IMR-90 (cell line): Measurements from ENCODE around the gene RABEP2.

ENCODE experiments used
- BHLHE40 ChIP-seq: fragments of 150-350 bp; IDR thresholded peaks from 2 replicates; pipeline ENCODE4 v1.6.1; 2016; ENCODE audit warnings: mild to moderate bottlenecking, low read depth, low read length
- CEBPB ChIP-seq: IDR thresholded peaks from 2 replicates; pipeline ENCODE4 v1.6.1; 2012; ENCODE audit warnings: low read depth, low read length, improper control_type of control experiment
- CHD1 ChIP-seq: IDR thresholded peaks from 2 replicates; pipeline ENCODE4 v1.6.1; 2012; ENCODE audit warnings: low read depth, low read length, improper control_type of control experiment
- FOS ChIP-seq: fragments of 150-350 bp; IDR thresholded peaks from 2 replicates; pipeline ENCODE4 v1.6.1; 2016; ENCODE audit warnings: low read depth, low read length
- MAFK ChIP-seq: IDR thresholded peaks from 2 replicates; pipeline ENCODE4 v1.6.1; 2012; ENCODE audit warnings: low read depth, low read length, improper control_type of control experiment
- MXI1 ChIP-seq: IDR thresholded peaks from 2 replicates; pipeline ENCODE4 v1.6.1; 2012; ENCODE audit warnings: low read depth, mild to moderate bottlenecking, low read length, moderate library complexity, borderline replicate concordance
- POLR2A ChIP-seq: IDR thresholded peaks from 2 replicates; pipeline ENCODE4 v1.6.1; 2012; ENCODE audit warnings: mild to moderate bottlenecking, low read depth, low read length
- RAD21 ChIP-seq: IDR thresholded peaks from 2 replicates; pipeline ENCODE4 v1.6.1; 2012; ENCODE audit warnings: low read length, improper control_type of control experiment
- RCOR1 ChIP-seq: IDR thresholded peaks from 2 replicates; pipeline ENCODE4 v1.6.1; 2012; ENCODE audit warnings: mild to moderate bottlenecking, low read length, improper control_type of control experiment; ENCODE audit not compliant: insufficient replicate concordance
- SMC3 ChIP-seq: fragments of 150-350 bp; IDR thresholded peaks from 2 replicates; pipeline ENCODE4 v1.6.1; 2016; ENCODE audit warnings: low read depth, mild to moderate bottlenecking, antibody characterized with exemption, low read length, moderate library complexity
- TF ChIP-seq, protein P1 (sequence below): conservative IDR thresholded peaks from 2 replicates; pipeline ENCODE4 v1.5.1; 2012; ENCODE audit warnings: mild to moderate bottlenecking, low read depth, low read length, improper control_type of control experiment
- TF ChIP-seq, protein P2 (sequence below): fragments of 150-350 bp; IDR thresholded peaks from 2 replicates; pipeline ENCODE4 v1.6.1; 2016; ENCODE audit warnings: low read depth, mild to moderate bottlenecking, low read length, moderate library complexity, borderline replicate concordance
- TF ChIP-seq, protein P3 (sequence below): fragments of 150-350 bp; IDR thresholded peaks from 2 replicates; pipeline ENCODE4 v1.6.1; 2017; ENCODE audit warnings: mild to moderate bottlenecking, antibody characterized with exemption, low read length, low read depth

DNA sequence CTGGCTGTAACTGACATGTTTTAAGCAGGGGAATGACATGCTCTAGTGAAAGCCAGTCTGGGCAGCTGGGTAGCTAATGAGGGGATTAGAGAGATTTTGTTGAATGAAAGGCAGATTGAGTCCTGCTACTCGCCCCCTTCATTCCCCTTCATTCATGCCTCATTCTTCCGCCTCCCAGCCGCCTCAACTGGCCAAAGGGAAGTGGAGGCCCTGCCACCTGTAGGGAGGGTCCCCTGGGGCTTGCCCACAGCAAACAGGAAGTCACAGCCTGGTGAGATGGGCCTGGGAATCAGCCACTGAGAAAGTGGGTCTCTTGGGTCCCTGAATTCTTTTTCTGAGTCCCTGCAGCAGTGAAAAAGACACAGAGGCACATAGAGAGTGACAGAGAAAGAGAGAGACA is 5.6 kb upstream of the RABEP2 start:
- no peak for TF ChIP-seq POLR2A
- TF ChIP-seq, protein P1, sequence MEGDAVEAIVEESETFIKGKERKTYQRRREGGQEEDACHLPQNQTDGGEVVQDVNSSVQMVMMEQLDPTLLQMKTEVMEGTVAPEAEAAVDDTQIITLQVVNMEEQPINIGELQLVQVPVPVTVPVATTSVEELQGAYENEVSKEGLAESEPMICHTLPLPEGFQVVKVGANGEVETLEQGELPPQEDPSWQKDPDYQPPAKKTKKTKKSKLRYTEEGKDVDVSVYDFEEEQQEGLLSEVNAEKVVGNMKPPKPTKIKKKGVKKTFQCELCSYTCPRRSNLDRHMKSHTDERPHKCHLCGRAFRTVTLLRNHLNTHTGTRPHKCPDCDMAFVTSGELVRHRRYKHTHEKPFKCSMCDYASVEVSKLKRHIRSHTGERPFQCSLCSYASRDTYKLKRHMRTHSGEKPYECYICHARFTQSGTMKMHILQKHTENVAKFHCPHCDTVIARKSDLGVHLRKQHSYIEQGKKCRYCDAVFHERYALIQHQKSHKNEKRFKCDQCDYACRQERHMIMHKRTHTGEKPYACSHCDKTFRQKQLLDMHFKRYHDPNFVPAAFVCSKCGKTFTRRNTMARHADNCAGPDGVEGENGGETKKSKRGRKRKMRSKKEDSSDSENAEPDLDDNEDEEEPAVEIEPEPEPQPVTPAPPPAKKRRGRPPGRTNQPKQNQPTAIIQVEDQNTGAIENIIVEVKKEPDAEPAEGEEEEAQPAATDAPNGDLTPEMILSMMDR, result no peak
- TF ChIP-seq, protein P2, sequence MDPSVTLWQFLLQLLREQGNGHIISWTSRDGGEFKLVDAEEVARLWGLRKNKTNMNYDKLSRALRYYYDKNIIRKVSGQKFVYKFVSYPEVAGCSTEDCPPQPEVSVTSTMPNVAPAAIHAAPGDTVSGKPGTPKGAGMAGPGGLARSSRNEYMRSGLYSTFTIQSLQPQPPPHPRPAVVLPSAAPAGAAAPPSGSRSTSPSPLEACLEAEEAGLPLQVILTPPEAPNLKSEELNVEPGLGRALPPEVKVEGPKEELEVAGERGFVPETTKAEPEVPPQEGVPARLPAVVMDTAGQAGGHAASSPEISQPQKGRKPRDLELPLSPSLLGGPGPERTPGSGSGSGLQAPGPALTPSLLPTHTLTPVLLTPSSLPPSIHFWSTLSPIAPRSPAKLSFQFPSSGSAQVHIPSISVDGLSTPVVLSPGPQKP, result no peak
- no peak for TF ChIP-seq CEBPB
- TF ChIP-seq SMC3, result no peak
- no peak for TF ChIP-seq MXI1
- no peak for TF ChIP-seq RAD21
- TF ChIP-seq CHD1, result no peak
- TF ChIP-seq RCOR1, result no peak
- no peak for TF ChIP-seq MAFK
- no peak for TF ChIP-seq FOS
- no peak for TF ChIP-seq BHLHE40
- TF ChIP-seq, protein P3, sequence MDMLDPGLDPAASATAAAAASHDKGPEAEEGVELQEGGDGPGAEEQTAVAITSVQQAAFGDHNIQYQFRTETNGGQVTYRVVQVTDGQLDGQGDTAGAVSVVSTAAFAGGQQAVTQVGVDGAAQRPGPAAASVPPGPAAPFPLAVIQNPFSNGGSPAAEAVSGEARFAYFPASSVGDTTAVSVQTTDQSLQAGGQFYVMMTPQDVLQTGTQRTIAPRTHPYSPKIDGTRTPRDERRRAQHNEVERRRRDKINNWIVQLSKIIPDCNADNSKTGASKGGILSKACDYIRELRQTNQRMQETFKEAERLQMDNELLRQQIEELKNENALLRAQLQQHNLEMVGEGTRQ, result no peak
